Keratinocyte (primary cell): Measurements from ENCODE around the gene SEZ6L2. TPM values are rescaled to one million over a fixed set of nuclear protein-coding genes. Genes with fewer than 3 reads are reported as not detected.

Experiments
- DNase-seq: peaks from one replicate; pipeline ENCODE4 v3.0.0-alpha.2; 2011; ENCODE audit warnings: low read depth, missing footprints, low spot score
- FAIRE-seq: peaks from 2 replicates; lab custom pipeline; 2011; peaks lifted over from hg19 to GRCh38; lab: Jason Lieb, UNC
- H2AFZ ChIP-seq: 2 replicates; pipeline ENCODE4 v1.6.0; 2012; ENCODE audit warnings: low read length, control low read depth, inconsistent platforms; ENCODE audit not compliant: control insufficient read depth
- H3K27ac ChIP-seq: 2 replicates; pipeline ENCODE4 v1.5.1; 2011; ENCODE audit warnings: low read length; ENCODE audit not compliant: control insufficient read depth, insufficient read depth
- H3K27me3 ChIP-seq: 3 replicates; pipeline ENCODE4 v1.6.0; 2011; ENCODE audit warnings: low read length; ENCODE audit not compliant: control insufficient read depth, insufficient read depth; ENCODE audit errors: extremely low read depth
- H3K36me3 ChIP-seq, 2 experiments: 2 replicates in 1 of 2; 3 replicates in 1 of 2; pipeline ENCODE4 v1.5.1; 2011; ENCODE audit warnings: low read length in 2 of 2, mild to moderate bottlenecking in 1 of 2; ENCODE audit not compliant: control insufficient read depth in 2 of 2, insufficient read depth in 2 of 2; ENCODE audit errors: extremely low read depth in 1 of 2
- H3K4me1 ChIP-seq: 3 replicates; pipeline ENCODE4 v1.5.1; 2011; ENCODE audit warnings: low read length; ENCODE audit not compliant: control insufficient read depth, insufficient read depth; ENCODE audit errors: extremely low read depth
- H3K4me2 ChIP-seq: 3 replicates; pipeline ENCODE4 v1.6.0; 2011; ENCODE audit warnings: low read depth, low read length; ENCODE audit not compliant: control insufficient read depth, insufficient read depth; ENCODE audit errors: extremely low read depth
- H3K4me3 ChIP-seq, 3 experiments: fragments of 200-600 bp in 1 of 3; sonication (generic) in 1 of 3; 2 replicates in 2 of 3; 3 replicates in 1 of 3; pipeline ENCODE4 v1.5.1; 2011 to 2016; ENCODE audit warnings: low read length in 3 of 3, mild to moderate bottlenecking in 3 of 3, control low read depth in 2 of 3, inconsistent platforms in 1 of 3, low read depth in 1 of 3, mixed read lengths in 1 of 3, mixed run types in 1 of 3, moderate library complexity in 1 of 3; ENCODE audit not compliant: control insufficient read depth in 2 of 3, insufficient read depth in 2 of 3; ENCODE audit errors: extremely low read depth in 1 of 3
- H3K79me2 ChIP-seq: 2 replicates; pipeline ENCODE4 v1.6.0; 2012; ENCODE audit warnings: low read length; ENCODE audit not compliant: control insufficient read depth, insufficient read depth
- H3K9ac ChIP-seq: 3 replicates; pipeline ENCODE4 v1.6.0; 2011; ENCODE audit warnings: low read length; ENCODE audit not compliant: control insufficient read depth, insufficient read depth; ENCODE audit errors: extremely low read depth
- H3K9me1 ChIP-seq: 3 replicates; pipeline ENCODE4 v1.6.0; 2011; ENCODE audit warnings: low read length; ENCODE audit not compliant: control insufficient read depth, insufficient read depth; ENCODE audit errors: extremely low read depth
- H3K9me3 ChIP-seq: 2 replicates; pipeline ENCODE4 v1.5.1; 2012; ENCODE audit warnings: low read depth, low read length; ENCODE audit not compliant: control insufficient read depth
- H4K20me1 ChIP-seq: 3 replicates; pipeline ENCODE4 v1.6.0; 2011; ENCODE audit warnings: low read length; ENCODE audit not compliant: control insufficient read depth, insufficient read depth; ENCODE audit errors: extremely low read depth
- CTCF ChIP-seq, 3 experiments: IDR thresholded peaks in 1 of 3; conservative IDR thresholded peaks in 1 of 3; optimal IDR thresholded peaks in 1 of 3; 2 replicates in 2 of 3; 3 replicates in 1 of 3; pipeline versions ENCODE3 to v1.5.1; 2011; ENCODE audit warnings: low read length in 3 of 3, mild to moderate bottlenecking in 3 of 3, moderate library complexity in 2 of 3, control low read depth in 1 of 3, inconsistent platforms in 1 of 3; ENCODE audit not compliant: insufficient read depth in 2 of 3; ENCODE audit errors: extremely low read depth in 1 of 3
- EZH2 ChIP-seq: IDR thresholded peaks from one replicate; pipeline ENCODE4 v1.6.1; 2012; ENCODE audit warnings: inconsistent platforms, mild to moderate bottlenecking, low read length, moderate library complexity
- dilution Hi-C: fragments of 300-500 bp; cut with MboI; formaldehyde crosslinking; loops from one replicate; pipeline ENCODE4 v1.7.0; 2020; ENCODE audit warnings: low sequenced_read_pairs; ENCODE audit not compliant: extremely low pct_ligation_motif_present
- polyA plus RNA-seq, 5 experiments: library from polyadenylated mRNA; depleted of rRNA in 3 of 5; stranded (reverse) in 3 of 5; stranded (forward) in 1 of 5; unstranded in 1 of 5; fragments of >200 nt; gene quantifications; 1 replicate in 1 of 5; 2 replicates in 3 of 5; 3 replicates in 1 of 5; pipeline versions ENCODE4 v1.2.1 to v1.2.3, GENCODE V29; 2011 to 2012; ENCODE audit warnings: missing spikeins in 2 of 5, low read depth in 1 of 5, low replicate concordance in 1 of 5

The SEZ6L2 gene
- polyA plus RNA-seq, 1 donor (not counting 4 experiments of a cell fraction or from before 2014, with no cell fraction given): 0.68 TPM

- dilution Hi-C loops: no loop called here
- no peak overlapping the region for H3K4me2 ChIP-seq
- FAIRE-seq (no peak), DNase-seq (no peak)
- no peak overlapping the region for H3K27ac ChIP-seq
- no peaks in the 10 kb centered on the region for H3K9me1 ChIP-seq
- H3K9ac ChIP-seq: no peak overlapping the region
- H3K4me3 ChIP-seq: no peak overlapping the region
- no peak overlapping the region for H2AFZ ChIP-seq
- no peaks in the 10 kb centered on the region for H3K9me3 ChIP-seq
- H3K27me3 ChIP-seq: no peaks in the 10 kb centered on the region
- no peaks in the 10 kb centered on the region for H4K20me1 ChIP-seq
- peaks cover 28 to 46% of the 10 kb centered on the region in 2 experiments for H3K36me3 ChIP-seq
- H3K79me2 ChIP-seq: no peaks in the 10 kb centered on the region
- H3K4me1 ChIP-seq: no peaks in the 10 kb centered on the region
- TF ChIP-seq EZH2 (no peak), CTCF (optimal IDR thresholded peaks at IDR 0.05 in 1 of 3, IDR thresholded peaks at IDR 0.05 in 1 of 3, conservative IDR thresholded peaks at IDR 0.05 in 1 of 3; ENCODE audit: extremely low read depth in 1 of 3, insufficient read depth in 2 of 3, low read length in 3 of 3) (no peak)
Observed at GRCh38 chr16:29843931-29844330, 55.4 kb downstream of the SEZ6L2 start.

DNA sequence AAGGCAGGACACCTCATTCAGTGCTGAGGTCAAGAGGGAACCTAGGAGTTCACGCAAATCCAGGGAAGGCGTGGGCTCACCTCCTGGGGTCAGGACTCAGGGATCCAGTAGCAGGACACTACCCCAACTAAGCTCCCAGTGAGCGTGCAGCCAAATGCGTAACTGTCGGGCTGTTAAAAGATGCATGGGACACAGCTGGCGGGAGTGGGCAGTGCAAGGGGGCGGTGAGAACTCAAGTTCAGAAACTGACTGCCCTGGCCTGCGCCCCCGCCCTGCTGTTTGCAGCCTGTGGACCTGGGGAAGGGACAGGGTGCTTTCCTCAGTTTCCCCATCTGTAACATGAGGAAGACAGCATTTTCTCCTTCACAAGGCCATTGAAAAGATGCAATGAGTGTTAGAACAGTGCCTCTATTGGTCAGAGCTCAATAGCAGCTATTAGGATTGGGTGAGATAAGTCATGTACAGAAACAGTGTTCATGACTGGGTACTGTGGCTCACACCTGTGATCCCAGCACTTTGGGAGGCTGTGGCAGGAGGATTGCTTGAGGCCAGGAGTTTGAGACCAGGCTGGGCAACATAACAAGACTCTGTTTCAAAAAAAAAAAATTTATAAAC is 56.5 kb downstream of the SEZ6L2 start:
- Histone ChIP-seq H3K4me1 (no peaks in the 10 kb centered on the region), H3K79me2 (no peaks in the 10 kb centered on the region), H3K4me3 (no peak overlapping the region), H4K20me1 (no peaks in the 10 kb centered on the region), H2AFZ (no peak overlapping the region), H3K9me1 (no peaks in the 10 kb centered on the region), H3K36me3 (peaks cover 28 to 50% of the 10 kb centered on the region in 2 experiments), H3K9me3 (no peaks in the 10 kb centered on the region), H3K9ac (no peak overlapping the region), H3K27me3 (no peaks in the 10 kb centered on the region), H3K4me2 (no peak overlapping the region), H3K27ac (no peak overlapping the region)
- no peak for TF ChIP-seq EZH2
- TF ChIP-seq CTCF (optimal IDR thresholded peaks at IDR 0.05 in 1 of 3, IDR thresholded peaks at IDR 0.05 in 1 of 3, conservative IDR thresholded peaks at IDR 0.05 in 1 of 3; ENCODE audit: extremely low read depth in 1 of 3, insufficient read depth in 2 of 3, low read length in 3 of 3): no peak
- dilution Hi-C loops: no loop called here
- no peak for FAIRE-seq
- DNase-seq: no peak
